ENCODE measurements around the gene MUC20.

DNA sequence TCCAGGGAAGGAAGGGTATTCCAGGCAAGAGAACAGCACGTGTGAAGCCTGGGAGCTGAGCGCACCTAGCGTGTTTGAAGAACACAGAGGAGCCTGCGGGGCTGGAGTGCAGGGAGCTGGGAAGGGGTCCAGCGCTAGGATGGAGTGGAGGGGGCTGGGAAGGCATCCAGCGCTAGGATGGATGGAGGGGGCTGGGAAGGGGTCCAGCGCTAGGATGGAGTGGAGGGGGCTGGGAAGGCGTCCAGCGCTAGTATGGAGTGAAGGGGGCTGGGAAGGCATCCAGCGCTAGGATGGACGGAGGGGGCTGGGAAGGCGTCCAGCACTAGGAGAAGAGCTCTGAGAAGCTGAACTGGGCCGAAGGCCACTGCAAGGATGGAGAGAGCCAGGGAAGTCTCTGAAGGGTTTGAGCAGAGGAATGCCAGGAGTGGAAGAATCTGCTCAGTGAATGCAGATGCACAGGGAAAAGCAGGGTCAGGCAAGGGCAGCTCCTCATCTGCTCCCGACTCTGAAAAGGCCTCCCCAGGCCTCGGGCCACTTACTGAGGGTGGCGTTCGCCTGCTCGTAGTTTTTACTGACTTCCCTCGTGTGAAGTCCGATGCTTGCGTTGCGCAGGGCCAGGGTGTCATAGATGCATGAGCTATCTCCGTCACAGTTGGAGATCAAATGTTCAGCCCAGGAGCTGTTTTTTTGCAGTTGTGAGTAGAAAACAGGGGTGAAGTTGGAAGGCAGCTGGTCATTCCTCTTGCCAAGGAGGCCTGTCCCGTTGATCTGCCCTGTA is 39.8 kb downstream of the MUC20 start:
- TF ChIP-seq EZH2 (IDR thresholded peaks at IDR 0.05; ENCODE audit: borderline replicate concordance, low read depth, low read length, severe bottlenecking) (no peak), CTCF (IDR thresholded peaks at IDR 0.05; ENCODE audit: borderline replicate concordance, extremely low read depth, low read length, poor library complexity, severe bottlenecking) (no peak)
